Endothelial cell of umbilical vein (primary cell): ENCODE data around the gene ZFYVE28. TPM values are rescaled to one million over a fixed set of nuclear protein-coding genes. Genes with fewer than 3 reads are reported as not detected.

Source experiments
- BruUV-seq: library from RNA; stranded (reverse); fragments of 400-500 nt; replicated peaks from 2 replicates; lab custom pipeline; 2021; lab: Mats Ljungman, UMichigan
- CTCF ChIA-PET: fragments of 300-600, 350-600 bp; sonication (Branson Sonifier 250); formaldehyde crosslinking; loops from one replicate; lab custom pipeline; 2021; ENCODE audit warnings: antibody characterized with exemption, inconsistent platforms; lab: Charles Lee
- POLR2A ChIA-PET: fragments of 300-600, 350-600 bp; sonication (Branson Sonifier 250); formaldehyde crosslinking; loops from one replicate; lab custom pipeline; 2021; ENCODE audit warnings: antibody characterized with exemption, inconsistent platforms; lab: Charles Lee
- DNase-seq: peaks from one replicate; pipeline ENCODE4 v3.0.0-alpha.2; 2011; ENCODE audit warnings: low read depth, low spot score
- FAIRE-seq: peaks from 2 replicates; lab custom pipeline; 2011; peaks lifted over from hg19 to GRCh38; lab: Jason Lieb, UNC
- H2AFZ ChIP-seq: 2 replicates; pipeline ENCODE4 v1.6.0; 2012; ENCODE audit warnings: low read depth, low read length, control low read depth, inconsistent platforms
- H3K27ac ChIP-seq: 2 replicates; pipeline ENCODE4 v1.5.1; 2011; ENCODE audit warnings: low read depth, mild to moderate bottlenecking, control low read depth, low read length, moderate library complexity; ENCODE audit not compliant: insufficient read depth
- H3K27me3 ChIP-seq, 2 experiments: 2 replicates each; pipeline versions ENCODE4 v1.6.0 to v1.6.1; 2011; ENCODE audit warnings: low read length in 2 of 2, mixed read lengths in 1 of 2; ENCODE audit not compliant: control insufficient read depth in 2 of 2, insufficient read depth in 2 of 2
- H3K36me3 ChIP-seq, 2 experiments: 2 replicates in 1 of 2; 3 replicates in 1 of 2; pipeline ENCODE4 v1.5.1; 2011; ENCODE audit warnings: low read length in 2 of 2, mild to moderate bottlenecking in 1 of 2, moderate library complexity in 1 of 2; ENCODE audit not compliant: control insufficient read depth in 2 of 2, insufficient read depth in 2 of 2; ENCODE audit errors: extremely low read depth in 1 of 2
- H3K4me1 ChIP-seq: 3 replicates; pipeline ENCODE4 v1.5.1; 2011; ENCODE audit warnings: mild to moderate bottlenecking, low read length; ENCODE audit not compliant: control insufficient read depth, insufficient read depth; ENCODE audit errors: extremely low read depth
- H3K4me2 ChIP-seq: 2 replicates; pipeline ENCODE4 v1.6.1; 2011; ENCODE audit warnings: low read length, control low read depth, mixed read lengths; ENCODE audit not compliant: insufficient read depth
- H3K4me3 ChIP-seq, 3 experiments: fragments of 200-600 bp in 1 of 3; sonication (generic), shearing (Covaris generic) in 1 of 3; replicated peaks in 1 of 3; 2 replicates each; pipeline ENCODE4 v1.5.1; 2011 to 2016; ENCODE audit warnings: control low read depth in 3 of 3, low read length in 3 of 3, mild to moderate bottlenecking in 2 of 3, inconsistent platforms in 1 of 3, low read depth in 1 of 3, moderate library complexity in 1 of 3; ENCODE audit not compliant: insufficient read depth in 1 of 3
- H3K79me2 ChIP-seq: 2 replicates; pipeline ENCODE4 v1.6.0; 2012; ENCODE audit warnings: low read length, inconsistent platforms; ENCODE audit not compliant: control insufficient read depth, insufficient read depth
- H3K9ac ChIP-seq: replicated peaks from 2 replicates; pipeline ENCODE3; 2011; ENCODE audit warnings: low read length, control low read depth; ENCODE audit not compliant: insufficient read depth; ENCODE audit errors: extremely low read depth
- H3K9me1 ChIP-seq: replicated peaks from 3 replicates; pipeline ENCODE4 v1.6.0; 2011; ENCODE audit warnings: mild to moderate bottlenecking, low read length; ENCODE audit not compliant: control insufficient read depth, insufficient read depth; ENCODE audit errors: extremely low read depth
- H3K9me3 ChIP-seq: replicated peaks from 2 replicates; pipeline ENCODE4 v1.5.1; 2012; ENCODE audit warnings: low read length, inconsistent platforms; ENCODE audit not compliant: control insufficient read depth, insufficient read depth
- H4K20me1 ChIP-seq: replicated peaks from 2 replicates; pipeline ENCODE3; 2011; ENCODE audit warnings: mild to moderate bottlenecking, low read length; ENCODE audit not compliant: control insufficient read depth, insufficient read depth; ENCODE audit errors: extremely low read depth
- CTCF ChIP-seq, 2 donors: IDR thresholded peaks; 1 replicate in 1 of 2; 2 replicates in 1 of 2; pipeline ENCODE4 v1.5.1; 2011; ENCODE audit warnings: low read length in 2 of 2, mild to moderate bottlenecking in 2 of 2, moderate library complexity in 2 of 2, control low read depth in 1 of 2, inconsistent platforms in 1 of 2, low read depth in 1 of 2; ENCODE audit not compliant: insufficient read depth in 1 of 2; ENCODE audit errors: extremely low read depth in 1 of 2
- EZH2 ChIP-seq: IDR thresholded peaks from 2 replicates; pipeline ENCODE4 v1.6.1; 2012; ENCODE audit warnings: borderline replicate concordance, low read depth, mild to moderate bottlenecking, moderate library complexity, low read length, inconsistent platforms; ENCODE audit not compliant: severe bottlenecking
- FOS ChIP-seq: IDR thresholded peaks from 2 replicates; pipeline ENCODE4 v1.6.1; 2011; ENCODE audit warnings: mild to moderate bottlenecking, low read length, moderate library complexity, borderline replicate concordance; ENCODE audit not compliant: insufficient read depth
- GATA2 ChIP-seq: IDR thresholded peaks from 2 replicates; pipeline ENCODE4 v1.7.0; 2011; ENCODE audit warnings: low read depth, mild to moderate bottlenecking, moderate library complexity, mixed read lengths, low read length; ENCODE audit not compliant: insufficient read length, insufficient read depth
- JUN ChIP-seq: IDR thresholded peaks from 2 replicates; pipeline ENCODE4 v1.6.1; 2011; ENCODE audit warnings: borderline replicate concordance, low read depth; ENCODE audit not compliant: insufficient read length, insufficient read depth
- MAX ChIP-seq: IDR thresholded peaks from 2 replicates; pipeline ENCODE4 v1.6.1; 2011; ENCODE audit not compliant: insufficient read depth, insufficient read length
- MYC ChIP-seq: IDR thresholded peaks from one replicate; pipeline ENCODE4 v1.6.1; 2011; ENCODE audit warnings: mild to moderate bottlenecking, low read depth, low read length
- POLR2A ChIP-seq: IDR thresholded peaks from 2 replicates; pipeline ENCODE4 v1.6.1; 2012; ENCODE audit warnings: low read depth, mild to moderate bottlenecking, control low read depth, low read length
- POLR2AphosphoS5 ChIP-seq: IDR thresholded peaks from 2 replicates; pipeline ENCODE4 v1.6.1; 2012; ENCODE audit warnings: low read depth, mild to moderate bottlenecking, control low read depth, low read length, moderate library complexity; ENCODE audit not compliant: insufficient read depth
- dilution Hi-C: fragments of 300-500 bp; cut with MboI; formaldehyde crosslinking; loops from one replicate; pipeline ENCODE4 v1.15.0; 2019; ENCODE audit warnings: low sequenced_read_pairs; ENCODE audit not compliant: extremely low pct_ligation_motif_present
- intact Hi-C: fragments of 100-400 bp; cut with micrococcal nuclease; formaldehyde crosslinking; loops from one replicate; pipeline ENCODE4 v1.10.0; 2022
- polyA plus RNA-seq, 4 experiments: library from polyadenylated mRNA; depleted of rRNA in 3 of 4; stranded (reverse) in 3 of 4; unstranded in 1 of 4; fragments of >200 nt; gene quantifications; 2 replicates each; pipeline versions ENCODE4 v1.2.1 to v1.2.3, GENCODE V29; 2011 to 2012; ENCODE audit warnings: missing spikeins in 1 of 4
- total RNA-seq: library from RNA; stranded (reverse); gene quantifications from 2 replicates; pipeline ENCODE4 v1.2.3, GENCODE V29; 2021

The ZFYVE28 gene
- total and polyA plus RNA-seq, 2 donors (not counting 3 experiments of a cell fraction or from before 2014, with no cell fraction given) = 5.8 to 7.1 TPM

- dilution Hi-C loops (no loop called here), intact Hi-C loops (no loop called here)
- Histone ChIP-seq H3K27me3 (no peaks in the 10 kb centered on the region), H3K27ac (no peak overlapping the region), H3K9me3 (no peaks in the 10 kb centered on the region), H3K4me2 (no peak overlapping the region), H3K36me3 (no peaks in the 10 kb centered on the region), H3K4me3 (no peak overlapping the region), H4K20me1 (no peaks in the 10 kb centered on the region), H3K4me1 (no peaks in the 10 kb centered on the region), H3K9me1 (no peaks in the 10 kb centered on the region), H3K79me2 (no peaks in the 10 kb centered on the region), H2AFZ (no peak overlapping the region), H3K9ac (no peak overlapping the region)
- no TSS peak for BruUV-seq
- DNase-seq (no peak), FAIRE-seq (no peak)
- TF ChIP-seq POLR2AphosphoS5 (no peak), MAX (no peak), POLR2A (no peak), CTCF (IDR thresholded peaks at IDR 0.05; ENCODE audit: extremely low read depth in 1 of 2, insufficient read depth in 1 of 2, low read depth in 1 of 2, low read length in 2 of 2) (no peak), FOS (no peak), GATA2 (no peak), MYC (no peak), EZH2 (no peak), JUN (no peak)
- CTCF ChIA-PET = interaction anchor here (1.5 to 1.6 kb wide), 2 partner anchors 18 to 48 kb away, joined by 4 read pairs; no protein-coding TSS in a partner anchor
- POLR2A ChIA-PET = no interaction called here
These were observed 30.6 kb downstream of the ZFYVE28 start for GRCh38 chr4:2387829-2388228.
